AG04450 (cell line): ENCODE measurements around the gene ORM2. TPM values are rescaled to one million over a fixed set of nuclear protein-coding genes. Genes with fewer than 3 reads are reported as not detected.

Source experiments
- CTCF ChIA-PET: fragments of 300-600, 350-600 bp; formaldehyde crosslinking; extraction: SDS; loops from one replicate; lab custom pipeline; 2022; ENCODE audit warnings: antibody characterized with exemption, inconsistent platforms; lab: Charles Lee
- POLR2A ChIA-PET: fragments of 350-600 bp; formaldehyde crosslinking; extraction: SDS; loops from one replicate; lab custom pipeline; 2021; ENCODE audit warnings: antibody characterized with exemption, inconsistent platforms; lab: Yijun Ruan, JAX
- DNase-seq: peaks from one replicate; pipeline ENCODE4 v3.0.0-alpha.2; 2011; ENCODE audit warnings: low read depth, low spot score
- H3K27ac ChIP-seq: one replicate; pipeline ENCODE4 v1.5.1; 2012; ENCODE audit warnings: low read depth, low read length, control low read depth
- H3K27me3 ChIP-seq: one replicate; pipeline ENCODE4 v1.6.0; 2012; ENCODE audit warnings: low read length; ENCODE audit not compliant: control insufficient read depth, insufficient read depth
- H3K4me3 ChIP-seq: 2 replicates; pipeline ENCODE4 v1.5.1; 2011; ENCODE audit warnings: mild to moderate bottlenecking, low read depth, low read length, control low read depth
- H3K9me3 ChIP-seq: 2 replicates; pipeline ENCODE4 v1.5.1; 2012; ENCODE audit warnings: low read length; ENCODE audit not compliant: control insufficient read depth, insufficient read depth
- CTCF ChIP-seq: IDR thresholded peaks from 2 replicates; pipeline ENCODE4 v1.5.1; 2011; ENCODE audit warnings: low read depth, low read length, control low read depth, inconsistent platforms
- polyA plus RNA-seq: library from polyadenylated mRNA; depleted of rRNA; stranded (reverse); fragments of >200 nt; gene quantifications from 2 replicates; pipeline ENCODE4 v1.2.3, GENCODE V29; 2011

ORM2 gene
- polyA plus RNA-seq, 1 experiment, result not detected

GRCh38 chr9:114300153-114300845 is 29.4 kb upstream of the ORM2 start:
- Histone ChIP-seq H3K27ac (no peak overlapping the region), H3K4me3 (no peak overlapping the region), H3K27me3 (no peaks in the 10 kb centered on the region), H3K9me3 (no peaks in the 10 kb centered on the region)
- CTCF ChIA-PET, result interaction anchor here (1.0 to 2.1 kb wide), 3 partner anchors 9 to 218 kb away, joined by 4 to 10 read pairs (median 9); no protein-coding TSS in a partner anchor
- DNase-seq, result no peak
- TF ChIP-seq CTCF, result no peak
- POLR2A ChIA-PET, result no interaction called here

GRCh38 chr9:114300846-114301797 is 28.5 kb upstream of the ORM2 start:
- POLR2A ChIA-PET, result no interaction called here
- no peak for DNase-seq
- H3K4me3 ChIP-seq, result no peak overlapping the region
- H3K9me3 ChIP-seq, result no peaks in the 10 kb centered on the region
- no peak overlapping the region for H3K27ac ChIP-seq
- CTCF ChIA-PET, result interaction anchor here (1.1 to 2.1 kb wide), 2 partner anchors 193 to 219 kb away, joined by 4 to 10 read pairs; no protein-coding TSS in a partner anchor
- no peak for TF ChIP-seq CTCF
- H3K27me3 ChIP-seq, result no peaks in the 10 kb centered on the region

GRCh38 chr9:114301798-114302565 is 27.7 kb upstream of the ORM2 start:
- no peak overlapping the region for H3K27ac ChIP-seq
- H3K9me3 ChIP-seq, result no peaks in the 10 kb centered on the region
- TF ChIP-seq CTCF, result no peak
- no peak for DNase-seq
- ChIA-PET CTCF (interaction anchor here (1.3 kb wide), 1 partner anchor 10 kb away, joined by 3 read pairs; no protein-coding TSS in a partner anchor), POLR2A (interaction anchor here (0.7 kb wide), 1 partner anchor 134 kb away, joined by 4 read pairs; no protein-coding TSS in a partner anchor)
- no peak overlapping the region for H3K4me3 ChIP-seq
- no peaks in the 10 kb centered on the region for H3K27me3 ChIP-seq

GRCh38 chr9:114302727-114303126 is 26.9 kb upstream of the ORM2 start:
- TF ChIP-seq CTCF, result no peak
- H3K9me3 ChIP-seq, result no peaks in the 10 kb centered on the region
- H3K4me3 ChIP-seq, result no peak overlapping the region
- POLR2A ChIA-PET, result interaction anchor here (0.7 kb wide), 1 partner anchor 135 kb away, joined by 4 read pairs; no protein-coding TSS in a partner anchor
- no peak overlapping the region for H3K27ac ChIP-seq
- no peaks in the 10 kb centered on the region for H3K27me3 ChIP-seq
- DNase-seq, result no peak
- CTCF ChIA-PET, result interaction anchor here (1.3 kb wide), 1 partner anchor 11 kb away, joined by 3 read pairs; no protein-coding TSS in a partner anchor
